AG04449 (cell line): Measurements from ENCODE around the gene WDHD1.

Experiments
- CTCF ChIA-PET: fragments of 350-600 bp; formaldehyde crosslinking; extraction: SDS; loops from one replicate; lab custom pipeline; 2021; ENCODE audit warnings: antibody characterized with exemption; lab: Yijun Ruan, JAX
- POLR2A ChIA-PET: fragments of 400-600, 350-600 bp; formaldehyde crosslinking; extraction: SDS; loops from one replicate; lab custom pipeline; 2020; ENCODE audit warnings: antibody characterized with exemption, inconsistent platforms; lab: Yijun Ruan, JAX
- DNase-seq: peaks from one replicate; pipeline ENCODE4 v3.0.0-alpha.2; 2010; ENCODE audit warnings: low read depth, low spot score
- H3K4me3 ChIP-seq: 2 replicates; pipeline ENCODE4 v1.5.1; 2011; ENCODE audit warnings: low read depth, mild to moderate bottlenecking, control low read depth, low read length
- CTCF ChIP-seq: IDR thresholded peaks from one replicate; pipeline ENCODE4 v1.5.1; 2011; ENCODE audit warnings: mild to moderate bottlenecking, moderate library complexity, low read length, control low read depth, inconsistent platforms; ENCODE audit not compliant: insufficient read depth; ENCODE audit errors: missing control alignments

WDHD1 gene

GRCh38 chr14:55057919-55058318 lies 31.0 kb upstream of the WDHD1 start:
- CTCF ChIA-PET = interaction anchor here (1.4 kb wide), 1 partner anchor 103 kb away, joined by 3 read pairs; no protein-coding TSS in a partner anchor
- no peak for DNase-seq
- POLR2A ChIA-PET = interaction anchor here (0.6 kb wide), 1 partner anchor 151 kb away, joined by 3 read pairs; no protein-coding TSS in a partner anchor
- no peak for TF ChIP-seq CTCF
- H3K4me3 ChIP-seq = no peak overlapping the region

GRCh38 chr14:55054098-55054497 lies 27.2 kb upstream of the WDHD1 start:
- no peak for DNase-seq
- CTCF ChIA-PET = interaction anchor here (1.7 to 5.4 kb wide), 3 partner anchors 12 to 105 kb away, joined by 4 to 42 read pairs (median 33); no protein-coding TSS in a partner anchor
- POLR2A ChIA-PET = no interaction called here
- no peak for TF ChIP-seq CTCF
- H3K4me3 ChIP-seq = no peak overlapping the region

GRCh38 chr14:55053500-55053899 lies 26.6 kb upstream of the WDHD1 start:
- CTCF ChIA-PET = interaction anchor here (0.9 to 5.4 kb wide), 6 partner anchors 12 to 106 kb away, joined by 3 to 42 read pairs (median 4); no protein-coding TSS in a partner anchor
- DNase-seq = no peak
- no peak for TF ChIP-seq CTCF
- POLR2A ChIA-PET = no interaction called here
- peak overlapping the region; percentile 9; the same call in 1 of the 2 replicates for H3K4me3 ChIP-seq

- H3K4me3 ChIP-seq = peak overlapping the region; percentile 99
- ChIA-PET CTCF (interaction anchor here (0.6 to 5.4 kb wide), 9 partner anchors 8 to 106 kb away, joined by 3 to 42 read pairs (median 5); no protein-coding TSS in a partner anchor), POLR2A (no interaction called here)
- DNase-seq = no peak
- no peak for TF ChIP-seq CTCF
Observed at GRCh38 chr14:55053018-55053417, 26.1 kb upstream of the WDHD1 start.

GRCh38 chr14:55052269-55052930 lies 25.5 kb upstream of the WDHD1 start:
- CTCF ChIA-PET = interaction anchor here (0.6 to 5.4 kb wide), 21 partner anchors 8 to 137 kb away, joined by 3 to 42 read pairs (median 5); partner anchors contain the start of genes SOCS4 and WDHD1
- POLR2A ChIA-PET = interaction anchor here (0.6 to 1.5 kb wide), 5 partner anchors 20 to 620 kb away, joined by 3 to 12 read pairs (median 3); no protein-coding TSS in a partner anchor
- DNase-seq = no peak
- peak overlapping the region; percentile 99 for H3K4me3 ChIP-seq
- no peak for TF ChIP-seq CTCF
